Middle frontal gyrus (tissue), 1 donor: ENCODE measurements around the gene GALNT12.

ENCODE experiments used
- DNase-seq: peaks from one replicate; pipeline ENCODE4 v3.0.0-alpha.2; 2015; ENCODE audit warnings: low spot score; ENCODE audit errors: extremely low spot score

Gene GALNT12

DNA sequence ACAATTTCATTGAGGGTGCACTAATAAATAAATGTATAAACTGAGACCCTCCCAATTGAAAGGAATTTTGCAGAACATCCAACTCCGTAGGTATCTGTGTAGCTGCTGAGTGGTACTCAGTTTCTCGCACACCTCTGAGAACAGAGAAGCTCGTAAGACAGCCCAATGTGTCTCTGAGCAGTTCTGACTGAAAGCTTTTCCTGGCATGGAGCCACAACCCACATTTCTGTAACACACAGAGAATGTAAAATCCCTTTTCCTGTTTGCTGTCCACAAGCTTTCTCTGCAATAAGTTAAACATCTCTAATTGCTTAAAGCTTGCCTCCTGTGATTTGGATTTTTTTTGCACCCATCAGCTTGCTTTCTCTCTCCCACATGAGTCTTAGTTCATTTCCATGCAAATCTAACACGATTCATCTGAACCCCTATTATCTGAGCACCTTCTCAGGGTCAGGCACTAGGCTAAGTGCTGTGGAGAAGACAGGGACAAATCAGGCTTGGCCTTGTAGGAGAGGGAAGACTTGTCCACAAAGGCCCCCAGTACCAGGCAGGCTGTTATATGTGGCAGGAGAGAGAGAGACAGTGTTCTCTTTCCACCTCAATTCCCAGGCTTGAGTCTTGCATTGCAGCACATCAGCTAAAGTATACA lies 92.1 kb downstream of the GALNT12 start:
- DNase-seq, result no peak
